GM21723 (cell line): ENCODE measurements around the gene IKZF2.

Source experiments
- ATAC-seq: cut with Tn5 transposase; IDR thresholded peaks from one replicate; pipeline ENCODE4 v1.9.1; 2021; ENCODE audit warnings: mild to moderate bottlenecking, moderate library complexity; ENCODE audit not compliant: unreplicated experiment

The IKZF2 gene

DNA sequence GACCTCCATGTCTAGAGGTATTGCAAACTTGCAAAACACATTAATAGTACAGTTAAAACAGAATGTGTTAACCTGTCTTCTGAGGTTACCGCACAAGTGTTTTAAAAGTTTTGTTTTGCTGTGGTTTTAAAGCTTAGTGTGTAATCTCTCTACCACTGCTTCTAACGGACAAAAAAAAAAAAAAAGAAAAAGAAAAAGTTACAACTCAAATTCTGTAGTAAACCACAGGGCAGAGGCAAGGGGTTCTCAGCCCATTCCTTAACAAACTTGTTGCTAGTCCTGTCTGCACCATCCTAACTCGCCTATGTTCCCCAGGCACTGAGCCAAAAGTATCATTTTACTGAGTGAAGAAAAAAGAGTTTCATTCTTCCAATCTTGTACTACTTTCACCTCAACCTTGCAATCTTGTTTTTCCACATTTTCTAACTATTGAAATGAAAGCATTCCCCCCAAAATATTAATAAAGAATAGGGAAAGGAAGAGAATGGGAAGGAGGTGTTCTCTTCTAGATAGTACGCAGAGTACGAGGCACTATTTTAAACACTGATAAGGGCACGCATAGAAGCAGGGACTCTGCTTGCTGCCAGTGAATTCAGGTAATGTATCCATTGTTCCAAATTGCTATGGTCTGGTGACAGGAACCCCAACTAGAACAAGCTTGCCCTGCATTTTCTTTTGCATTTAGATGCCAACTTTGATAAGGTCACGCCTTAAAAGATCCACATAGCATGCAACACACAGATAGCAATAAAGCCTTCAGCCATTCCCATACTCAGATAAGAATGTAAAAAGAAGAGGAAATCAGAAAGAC, 47.1 kb downstream of the IKZF2 start:
- ATAC-seq: no peak

DNA sequence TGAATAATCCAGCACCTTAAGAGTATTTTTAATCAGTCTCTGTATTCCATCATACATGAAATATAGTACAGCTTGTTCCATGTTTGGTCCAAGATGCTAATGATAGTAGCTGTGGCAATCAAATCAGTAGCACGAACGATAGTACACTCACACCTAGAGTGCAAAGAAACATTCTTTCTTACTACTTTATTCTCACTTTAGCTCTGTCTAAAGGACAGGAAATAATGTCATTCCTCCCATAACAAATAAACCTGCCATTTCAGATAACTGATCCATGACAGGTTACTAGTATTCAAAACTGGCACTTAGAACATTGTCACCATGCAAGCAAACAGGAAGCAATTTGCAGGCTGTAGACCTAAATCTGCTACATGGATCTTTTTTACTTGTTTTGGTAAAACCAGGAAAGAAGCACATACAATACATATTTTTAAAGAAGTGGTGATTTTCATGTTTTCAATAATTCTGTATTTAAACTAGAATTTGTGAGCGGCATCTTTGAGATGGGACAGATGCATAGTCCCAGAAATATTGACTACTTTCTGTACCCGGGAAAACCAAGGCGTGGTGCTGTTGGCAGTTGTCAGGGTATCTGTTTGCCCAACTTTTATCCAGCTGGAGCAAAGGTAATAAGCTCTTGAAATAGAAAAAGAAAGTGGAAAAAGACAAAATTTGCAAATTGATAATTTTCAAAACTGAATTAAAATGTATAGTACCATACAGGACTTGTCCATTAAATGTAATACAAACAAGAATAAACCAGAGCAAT, 49.5 kb downstream of the IKZF2 start:
- no peak for ATAC-seq

DNA sequence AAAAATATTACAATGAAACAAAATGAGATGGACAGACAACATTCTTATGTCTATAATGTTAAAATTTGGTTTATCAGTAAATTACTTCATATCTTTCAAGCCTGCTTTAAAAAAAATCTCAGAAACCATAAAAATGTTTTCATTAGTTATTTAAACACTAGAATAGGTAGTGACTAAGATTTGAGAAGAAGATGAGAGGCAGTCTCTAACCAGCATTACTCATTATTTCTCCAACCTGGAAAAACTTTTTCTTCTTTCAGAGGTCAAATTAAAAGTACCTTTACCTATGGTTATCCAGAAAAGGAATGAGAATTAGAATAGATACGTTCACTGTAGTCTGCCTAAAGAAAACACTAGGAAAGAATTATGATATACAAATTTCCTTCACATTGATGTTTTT, 50.3 kb downstream of the IKZF2 start:
- no peak for ATAC-seq

DNA sequence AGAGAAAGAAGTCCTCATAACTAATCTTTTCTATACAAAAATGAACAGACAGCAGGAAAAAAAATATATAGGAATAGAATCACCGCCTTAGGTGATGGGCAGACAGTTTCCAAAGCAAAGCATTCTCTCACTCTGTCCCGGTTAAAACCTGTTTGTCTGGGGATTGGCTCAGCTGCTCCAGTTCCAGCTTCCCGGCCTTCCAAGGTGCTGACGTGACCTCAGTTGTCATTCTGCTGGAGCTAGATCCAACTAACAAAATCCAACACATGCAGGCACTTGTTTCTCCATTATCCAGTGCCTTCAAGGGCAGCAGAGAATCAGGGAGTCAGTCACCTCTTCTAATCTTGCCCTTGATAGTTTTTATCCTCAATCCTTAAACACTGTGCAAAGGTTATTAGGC, 52.8 kb downstream of the IKZF2 start:
- ATAC-seq: no peak

DNA sequence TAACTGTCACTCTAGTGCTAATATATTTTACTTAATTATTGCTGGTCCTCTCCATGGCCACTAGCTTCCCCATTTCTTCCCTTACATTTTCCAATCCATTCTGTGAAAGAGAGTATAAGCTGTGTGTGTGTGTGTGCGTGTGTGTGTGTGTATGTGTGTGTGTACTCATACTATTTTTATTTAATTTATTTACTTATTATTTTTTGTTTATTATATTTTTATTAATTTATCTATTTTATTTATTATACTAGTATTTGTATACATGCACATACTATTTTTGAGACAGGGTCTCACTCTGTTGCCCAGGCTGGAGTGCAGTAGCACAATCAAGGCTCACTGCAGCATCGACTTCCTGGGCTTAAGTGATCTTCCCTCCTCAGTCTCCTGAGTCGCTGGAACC, 59.6 kb downstream of the IKZF2 start:
- no peak for ATAC-seq

DNA sequence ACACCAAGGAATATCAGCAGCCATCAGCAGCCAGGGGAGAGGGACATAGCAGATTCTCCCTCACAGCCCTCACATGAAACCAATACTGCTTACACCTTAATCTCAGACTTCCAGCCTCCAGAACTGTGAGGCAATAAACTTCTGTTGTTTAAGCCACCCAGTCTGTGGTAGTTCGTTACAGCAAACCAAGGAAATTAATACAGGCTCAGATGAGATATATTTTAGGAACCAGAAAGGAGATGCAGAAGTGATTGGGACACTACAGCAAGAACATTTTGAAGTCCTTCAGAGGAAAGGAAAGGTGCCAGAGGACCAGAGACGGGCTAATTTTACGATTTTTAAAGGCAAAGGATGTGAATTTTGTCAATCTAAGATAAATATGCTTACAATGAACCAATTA, 60.6 kb downstream of the IKZF2 start:
- no peak for ATAC-seq

DNA sequence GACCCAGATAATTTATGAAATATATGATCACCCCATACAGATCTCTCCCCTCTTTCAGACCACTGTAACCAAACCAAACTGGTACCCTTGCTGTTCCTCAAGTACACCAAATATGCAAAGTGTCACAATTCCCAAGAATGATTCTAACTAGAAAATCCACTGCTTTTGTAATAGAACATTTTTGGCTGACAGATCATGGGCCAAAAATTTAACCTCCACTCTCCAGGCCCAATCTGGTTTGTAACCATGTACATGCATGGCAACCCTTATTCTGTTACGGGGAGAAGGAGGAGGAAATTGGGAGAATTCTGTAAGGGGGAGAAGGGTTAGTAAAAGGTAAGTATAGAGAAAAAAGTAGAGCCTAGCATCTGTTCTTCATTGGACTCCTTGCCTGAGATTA, 62.0 kb downstream of the IKZF2 start:
- ATAC-seq: no peak

DNA sequence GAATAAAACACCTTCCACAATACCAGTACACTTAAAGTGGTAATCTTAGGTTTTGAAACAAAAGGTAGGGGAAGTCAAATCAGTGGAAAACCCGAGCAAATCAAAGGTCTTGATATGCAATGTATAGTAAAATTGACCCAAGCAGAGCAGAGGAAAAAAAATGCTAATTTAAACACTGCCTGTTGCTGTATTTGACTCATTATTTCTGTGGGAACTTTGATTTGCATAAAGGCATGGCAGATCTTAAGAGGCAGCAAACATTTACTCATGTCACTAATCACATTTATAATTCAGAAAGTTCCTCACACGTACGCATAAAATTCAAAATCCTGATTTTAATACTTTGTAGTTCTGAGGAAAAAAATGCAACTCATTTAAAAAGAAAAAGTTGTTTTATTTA, 64.4 kb downstream of the IKZF2 start:
- ATAC-seq: no peak

DNA sequence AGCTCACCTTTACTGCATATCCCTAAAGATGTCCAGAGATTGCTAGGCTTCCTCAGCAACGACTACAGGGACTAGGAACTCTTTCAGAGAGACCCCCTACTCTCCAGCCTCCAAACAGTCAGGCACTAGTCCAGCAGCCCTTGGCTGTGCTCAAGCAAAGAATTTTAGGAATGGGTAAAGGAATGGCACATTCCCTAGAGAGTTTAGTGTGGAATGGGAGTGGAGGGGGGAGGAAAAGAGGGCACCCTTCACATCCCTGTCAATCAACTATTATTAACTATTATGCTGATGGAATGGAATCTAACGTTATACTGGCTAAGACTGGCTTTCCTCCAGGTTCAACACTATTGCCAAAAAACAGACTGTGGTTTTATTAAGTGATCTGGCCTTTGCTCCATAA, 64.8 kb downstream of the IKZF2 start:
- ATAC-seq: no peak

DNA sequence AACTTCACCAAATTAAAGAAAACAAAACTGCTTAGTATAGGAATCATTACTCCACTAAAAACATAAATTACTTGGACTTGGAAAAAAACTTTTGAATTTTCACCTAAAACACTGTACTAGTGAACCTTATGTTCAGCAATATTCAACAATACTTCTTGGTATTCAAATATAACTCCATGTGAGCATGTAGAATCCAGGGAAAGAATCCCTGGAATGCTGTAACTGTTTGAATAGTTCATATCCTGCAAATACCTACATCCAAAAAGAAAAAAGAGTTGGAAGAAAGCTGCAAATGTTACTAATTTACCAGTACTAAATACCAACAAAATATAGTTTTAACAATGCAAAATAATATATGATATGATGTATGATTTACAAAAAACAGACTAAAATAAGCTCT, 65.4 kb downstream of the IKZF2 start:
- ATAC-seq: no peak

DNA sequence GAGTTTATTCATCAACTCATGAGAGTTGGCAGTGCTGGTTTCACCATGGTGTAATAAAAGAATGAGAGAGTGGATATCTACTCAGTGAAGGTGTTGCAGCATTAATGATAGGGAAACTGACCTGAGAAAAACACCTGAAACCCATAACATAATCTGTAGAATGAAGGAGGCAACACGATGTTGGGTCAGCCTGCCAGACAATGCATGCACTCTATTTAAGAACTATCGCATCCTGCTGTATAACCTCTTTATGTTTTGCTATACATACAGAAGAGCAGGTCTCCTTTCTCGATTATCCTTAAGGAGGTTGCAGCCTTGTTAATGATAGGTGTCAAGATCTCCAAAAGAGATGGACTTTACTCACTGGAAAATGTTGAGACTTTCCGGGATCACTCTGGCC, 65.9 kb downstream of the IKZF2 start:
- ATAC-seq: no peak

DNA sequence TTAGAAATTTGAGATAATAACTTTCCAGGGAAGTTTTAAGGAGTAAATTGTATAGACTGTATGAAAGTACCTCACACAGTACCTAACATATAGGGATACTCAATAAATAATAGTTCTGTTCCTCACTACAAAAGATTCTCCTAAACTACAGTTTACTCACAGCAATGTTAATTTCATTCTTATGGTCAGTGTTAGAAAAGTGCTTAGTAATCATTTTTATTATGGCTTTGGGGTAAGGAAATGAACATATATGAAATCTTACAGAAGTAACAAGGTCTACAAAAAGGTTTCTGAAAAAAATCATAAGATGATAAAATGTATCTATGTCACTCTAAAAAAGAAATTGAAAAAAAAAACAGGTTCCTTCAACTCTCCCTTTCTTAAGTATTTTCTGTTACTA, 67.2 kb downstream of the IKZF2 start:
- ATAC-seq: no peak

DNA sequence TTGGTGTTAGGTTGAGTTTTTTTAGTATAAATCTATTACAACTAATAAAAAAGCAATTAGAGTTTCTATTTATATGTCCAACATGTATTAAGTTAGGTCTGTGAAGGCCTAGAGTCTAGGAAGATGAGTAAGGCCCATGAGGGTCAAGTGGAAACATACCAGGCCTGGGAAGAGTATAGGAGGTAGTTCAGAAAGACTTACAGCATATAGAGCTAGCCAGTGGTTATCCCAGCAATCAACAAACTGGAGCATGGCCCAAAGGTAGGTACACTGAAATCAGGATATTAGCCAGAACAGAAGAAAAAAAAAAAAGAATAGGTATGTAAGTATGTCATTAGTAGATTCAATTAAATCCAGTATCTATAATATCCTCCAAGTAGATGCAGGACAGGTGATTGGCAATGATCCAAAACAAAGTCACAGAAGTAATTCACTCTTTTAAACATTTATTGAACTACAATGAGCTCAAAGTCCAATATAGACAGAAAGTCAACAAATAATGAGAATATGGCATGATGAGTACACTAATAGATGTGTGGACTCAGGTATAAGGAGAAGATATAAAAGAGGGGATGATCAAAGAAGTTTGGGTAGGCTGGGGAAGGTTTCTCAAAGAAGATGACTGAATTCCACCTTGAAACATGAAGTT, 70.3 kb downstream of the IKZF2 start:
- ATAC-seq: no peak

DNA sequence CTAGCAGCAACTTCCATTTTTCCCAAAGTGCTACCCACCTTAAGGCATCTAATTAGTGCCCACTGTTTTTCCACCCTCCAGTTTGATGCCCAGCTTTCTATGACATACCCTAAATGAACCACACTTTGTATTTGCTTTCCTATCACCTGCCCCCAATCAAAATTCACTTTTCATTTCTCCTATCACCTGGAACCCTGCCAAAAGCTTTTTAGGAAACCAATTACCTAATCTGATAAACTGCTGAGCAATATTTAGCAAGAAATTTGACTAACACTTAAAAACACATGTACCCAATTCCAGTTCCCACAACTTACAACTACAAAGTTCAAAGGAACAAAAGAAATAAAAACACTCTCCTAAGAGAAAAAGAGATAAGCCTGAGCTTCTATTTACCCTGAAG, 71.7 kb downstream of the IKZF2 start:
- no peak for ATAC-seq

DNA sequence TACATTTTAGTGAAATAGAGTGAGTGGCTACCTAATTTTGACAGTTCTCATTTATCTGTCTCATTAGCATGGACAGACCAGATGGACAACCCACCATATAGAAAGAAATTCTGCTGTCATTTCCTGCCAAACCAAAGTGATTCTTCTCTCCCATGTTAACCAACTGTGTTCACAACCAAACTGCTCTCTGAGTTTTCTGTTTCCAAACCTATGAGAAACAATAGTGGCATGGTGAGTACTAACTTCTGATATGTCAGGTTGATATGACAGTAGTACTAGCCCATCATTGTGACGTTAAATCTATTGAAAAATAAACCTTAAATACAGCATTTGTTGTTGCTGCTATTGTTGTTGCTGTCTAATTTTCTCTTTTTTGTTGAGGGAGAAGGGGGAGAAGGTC, 72.7 kb downstream of the IKZF2 start:
- ATAC-seq: no peak

DNA sequence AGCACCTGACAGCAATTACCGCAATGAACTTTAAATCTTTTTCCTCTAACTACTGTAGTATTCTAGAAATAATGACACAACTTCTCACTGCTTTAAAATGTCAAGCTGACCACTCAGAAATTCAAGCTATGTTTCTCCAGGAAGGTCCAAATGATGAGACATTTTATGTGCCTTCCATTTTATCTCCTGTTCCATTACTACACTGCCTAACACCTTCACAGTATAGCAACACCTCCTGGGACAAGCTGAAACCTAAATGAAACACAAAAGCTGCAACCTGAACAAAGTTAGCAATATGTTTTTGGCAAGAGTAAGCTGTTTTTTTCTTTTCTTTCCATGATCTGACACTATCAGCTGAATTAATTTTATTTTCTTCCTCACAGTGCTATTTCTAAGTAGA, 81.9 kb downstream of the IKZF2 start:
- ATAC-seq: no peak

DNA sequence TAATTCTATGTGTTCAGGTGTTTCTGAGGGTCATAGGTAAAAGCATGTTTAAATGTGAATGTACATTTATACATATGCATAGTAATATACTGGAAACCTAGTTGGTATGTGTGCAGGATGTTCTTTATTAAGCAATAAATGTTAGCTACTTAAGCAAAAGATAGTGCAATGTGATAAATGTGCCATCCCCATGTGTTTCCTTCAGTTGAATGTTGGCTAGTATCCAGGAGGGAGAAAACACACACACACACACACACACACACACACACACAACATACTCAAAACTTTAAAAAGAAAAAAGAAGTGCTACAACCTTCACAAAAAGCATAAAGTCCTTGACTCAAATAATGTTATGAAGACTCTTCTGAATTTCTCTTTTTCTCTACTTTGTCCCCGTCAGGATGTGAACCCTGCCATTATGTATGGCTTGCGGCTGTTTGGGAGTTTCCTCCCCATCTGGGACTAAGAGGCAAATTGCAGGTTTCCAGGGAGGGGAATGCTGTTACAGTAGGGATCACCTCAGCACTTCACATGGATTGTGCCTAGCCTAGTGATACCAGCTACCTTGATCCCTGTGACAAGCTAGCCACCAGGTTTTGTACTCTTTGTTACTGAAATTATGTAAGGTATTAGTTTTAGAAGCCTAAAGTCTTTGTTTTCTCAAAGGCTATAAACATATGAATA, 82.6 kb downstream of the IKZF2 start:
- ATAC-seq: no peak

DNA sequence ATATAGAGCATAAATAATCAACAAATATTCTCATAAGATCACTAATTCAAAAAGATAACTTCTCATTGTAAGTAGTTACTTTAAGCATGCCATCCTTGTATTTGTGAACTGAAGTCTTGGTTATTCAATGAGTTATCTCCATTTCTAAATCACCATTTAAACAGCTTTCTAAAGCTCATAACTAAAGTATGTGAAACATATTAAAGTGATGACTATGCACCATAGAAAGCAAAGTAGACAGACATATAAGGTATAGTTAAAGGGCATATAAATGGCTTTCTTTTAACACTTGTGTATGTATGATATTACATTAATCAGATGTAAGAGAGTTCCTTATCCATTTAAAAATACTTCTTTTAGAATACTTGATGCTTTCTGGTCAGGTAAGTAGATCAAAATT, 83.5 kb downstream of the IKZF2 start:
- ATAC-seq: no peak

DNA sequence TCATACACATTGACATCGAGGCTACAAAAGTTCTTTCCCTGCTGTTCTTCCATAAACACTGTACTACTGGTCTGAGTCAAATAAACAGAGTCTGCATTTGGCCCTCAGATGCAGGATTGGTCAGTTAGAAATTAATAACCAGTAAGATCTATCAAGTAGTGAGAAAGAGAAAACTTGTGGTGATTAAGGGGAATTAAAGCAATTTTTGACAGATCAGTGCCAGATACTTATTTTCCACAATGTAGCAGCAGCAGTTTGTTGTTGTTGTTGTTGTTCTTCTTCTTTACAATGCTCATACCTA, 85.0 kb downstream of the IKZF2 start:
- ATAC-seq: no peak

DNA sequence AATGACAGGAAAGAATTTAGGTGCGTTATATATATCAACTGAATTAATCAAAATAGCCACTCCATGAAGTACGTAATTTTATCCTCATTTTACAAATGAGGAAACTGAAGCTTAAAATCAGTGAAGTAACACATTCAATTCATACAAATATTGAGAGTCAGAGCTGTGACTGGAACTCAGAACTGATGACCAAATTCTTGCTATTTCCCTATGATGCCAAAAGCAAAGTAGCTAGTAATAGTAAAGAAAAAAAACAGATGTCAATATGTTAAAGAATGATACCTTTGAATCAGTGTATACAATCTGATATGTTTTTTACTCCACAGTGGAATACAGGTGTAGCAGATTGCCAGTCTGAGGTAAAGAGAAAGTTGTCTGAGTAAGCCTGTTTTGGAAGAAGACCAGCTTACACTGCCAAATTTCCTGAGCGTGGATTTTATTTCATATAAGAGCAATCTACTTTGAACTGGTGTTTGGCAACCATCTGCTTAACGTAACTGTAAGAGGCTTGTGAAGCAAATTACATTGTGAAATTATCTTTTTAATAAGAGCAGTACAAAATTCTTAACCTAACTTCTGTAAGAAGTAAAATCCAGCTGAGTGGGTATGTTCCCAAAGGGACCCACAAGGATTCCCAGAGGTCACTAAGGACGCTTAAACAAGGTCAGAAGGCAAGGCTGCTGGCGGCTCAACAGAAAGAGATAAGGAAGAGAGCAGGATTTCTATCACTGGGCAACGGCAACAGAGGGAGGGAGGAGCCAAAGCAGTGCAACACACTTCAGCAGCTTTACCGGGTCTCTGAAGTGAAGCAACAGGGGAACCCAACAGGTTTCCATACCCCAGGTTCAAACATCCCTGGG, 85.6 kb downstream of the IKZF2 start:
- no peak for ATAC-seq

DNA sequence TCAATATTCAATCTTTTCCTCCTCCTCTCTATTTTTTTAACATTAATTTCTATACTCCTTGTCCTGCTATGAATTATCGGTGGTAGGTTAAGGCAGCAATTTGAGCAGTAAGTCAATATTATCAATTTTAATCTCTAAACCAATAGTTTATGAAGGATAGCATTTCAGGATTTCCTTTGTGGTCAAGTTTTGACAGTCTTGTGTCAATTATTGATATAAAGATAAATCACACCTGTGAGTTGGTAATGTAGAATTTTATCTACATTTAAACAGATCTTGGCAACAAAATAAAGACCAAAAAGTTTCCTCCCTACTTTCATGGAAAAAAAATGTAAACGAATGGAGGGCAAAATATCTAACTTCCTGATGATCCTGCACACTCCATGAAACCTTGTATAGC, 87.3 kb downstream of the IKZF2 start:
- ATAC-seq: no peak
